Measurements from ENCODE around the gene FXYD6.

FXYD6 gene

GRCh38 chr11:117837791-117838190 is 38.7 kb downstream of the FXYD6 start:
- TF ChIP-seq ZFX (IDR thresholded peaks at IDR 0.05) = no peak
- TF ChIP-seq, protein P1, sequence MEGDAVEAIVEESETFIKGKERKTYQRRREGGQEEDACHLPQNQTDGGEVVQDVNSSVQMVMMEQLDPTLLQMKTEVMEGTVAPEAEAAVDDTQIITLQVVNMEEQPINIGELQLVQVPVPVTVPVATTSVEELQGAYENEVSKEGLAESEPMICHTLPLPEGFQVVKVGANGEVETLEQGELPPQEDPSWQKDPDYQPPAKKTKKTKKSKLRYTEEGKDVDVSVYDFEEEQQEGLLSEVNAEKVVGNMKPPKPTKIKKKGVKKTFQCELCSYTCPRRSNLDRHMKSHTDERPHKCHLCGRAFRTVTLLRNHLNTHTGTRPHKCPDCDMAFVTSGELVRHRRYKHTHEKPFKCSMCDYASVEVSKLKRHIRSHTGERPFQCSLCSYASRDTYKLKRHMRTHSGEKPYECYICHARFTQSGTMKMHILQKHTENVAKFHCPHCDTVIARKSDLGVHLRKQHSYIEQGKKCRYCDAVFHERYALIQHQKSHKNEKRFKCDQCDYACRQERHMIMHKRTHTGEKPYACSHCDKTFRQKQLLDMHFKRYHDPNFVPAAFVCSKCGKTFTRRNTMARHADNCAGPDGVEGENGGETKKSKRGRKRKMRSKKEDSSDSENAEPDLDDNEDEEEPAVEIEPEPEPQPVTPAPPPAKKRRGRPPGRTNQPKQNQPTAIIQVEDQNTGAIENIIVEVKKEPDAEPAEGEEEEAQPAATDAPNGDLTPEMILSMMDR (conservative IDR thresholded peaks at IDR 0.05) = no peak
- H3K27ac ChIP-seq = no peak overlapping the region

- H3K27ac ChIP-seq = no peak overlapping the region
- TF ChIP-seq, protein P1 (conservative IDR thresholded peaks at IDR 0.05) = no peak
- TF ChIP-seq ZFX (IDR thresholded peaks at IDR 0.05) = no peak
Observed at GRCh38 chr11:117837070-117837776, 39.2 kb downstream of the FXYD6 start.

GRCh38 chr11:117836077-117836960 is 40.1 kb downstream of the FXYD6 start:
- no peak overlapping the region for H3K27ac ChIP-seq
- no peak for TF ChIP-seq ZFX (IDR thresholded peaks at IDR 0.05)
- TF ChIP-seq, protein P1 (conservative IDR thresholded peaks at IDR 0.05) = no peak

GRCh38 chr11:117835576-117835975 is 40.9 kb downstream of the FXYD6 start:
- no peak overlapping the region for H3K27ac ChIP-seq
- TF ChIP-seq, protein P1 (conservative IDR thresholded peaks at IDR 0.05) = no peak
- TF ChIP-seq ZFX (IDR thresholded peaks at IDR 0.05) = no peak

DNA sequence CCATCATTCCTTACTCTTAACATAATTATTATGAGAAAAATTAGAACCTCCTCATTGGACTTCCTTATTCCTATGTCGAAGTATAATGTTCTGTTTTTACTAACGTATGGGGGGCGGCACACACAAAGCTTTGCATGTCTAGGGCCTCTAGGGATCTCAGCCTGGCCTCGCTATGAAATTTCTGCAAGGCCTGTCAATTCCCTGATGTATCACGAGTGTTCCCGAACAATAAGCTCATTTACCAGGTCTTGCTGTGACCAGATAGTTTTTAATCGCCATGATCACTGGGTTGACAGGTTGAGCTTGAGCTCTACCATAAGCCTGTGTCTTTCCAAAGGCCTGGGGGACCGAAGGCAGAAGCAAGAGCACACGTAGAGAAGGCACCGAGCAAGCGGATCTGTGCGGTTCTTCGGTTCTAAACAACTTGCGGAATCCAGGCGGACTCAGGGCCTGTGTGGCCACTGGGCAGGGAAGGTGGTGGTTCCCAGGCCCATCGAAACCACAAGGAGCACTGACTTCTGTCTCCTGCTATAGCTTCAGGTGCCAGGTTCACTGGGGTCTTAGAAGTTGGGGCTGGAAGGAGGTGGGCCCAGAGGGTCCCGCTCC is 41.5 kb downstream of the FXYD6 start:
- no peak for TF ChIP-seq ZFX (IDR thresholded peaks at IDR 0.05)
- H3K27ac ChIP-seq = no peak overlapping the region

- TF ChIP-seq, protein P1 (conservative IDR thresholded peaks at IDR 0.05) = no peak
- no peak for TF ChIP-seq ZFX (IDR thresholded peaks at IDR 0.05)
- H3K27ac ChIP-seq = no peak overlapping the region
Observed at GRCh38 chr11:117834068-117834810, 42.2 kb downstream of the FXYD6 start.

DNA sequence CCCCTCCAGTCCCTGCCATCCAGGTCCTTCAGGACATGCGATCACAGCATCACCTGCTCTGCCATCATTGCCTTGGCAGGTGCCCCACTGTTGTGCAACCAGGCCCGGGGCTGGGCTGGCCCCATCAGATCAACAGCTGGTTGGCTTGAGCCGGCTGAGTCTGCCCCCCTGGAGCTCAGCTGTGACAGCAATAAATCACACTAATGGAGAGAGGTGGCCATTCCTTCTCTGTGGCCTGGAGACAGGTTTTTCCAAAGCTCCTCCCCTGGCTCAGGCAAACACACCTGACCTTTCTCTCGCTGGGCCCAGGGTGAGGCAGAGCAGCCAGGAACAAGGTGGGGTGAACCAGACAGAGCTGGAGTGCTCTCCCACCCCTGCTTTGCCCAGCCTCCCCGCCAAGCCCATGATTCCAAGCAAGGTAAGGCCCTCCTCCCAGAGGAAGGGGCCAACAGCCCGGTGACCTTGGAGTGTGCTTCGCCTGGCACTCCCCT is 43.0 kb downstream of the FXYD6 start:
- TF ChIP-seq, protein P1 (conservative IDR thresholded peaks at IDR 0.05) = no peak
- no peak for TF ChIP-seq ZFX (IDR thresholded peaks at IDR 0.05)

More for the DNA sequence above, 43.0 kb downstream of the FXYD6 start:
- no peak overlapping the region for H3K27ac ChIP-seq

Measured in C4-2B (cell line).